AG04449 (cell line): ENCODE data around the gene ALCAM.
"Not testable (repeated sequence)": the region's sequence is repeated elsewhere in the genome, so short reads cannot be mapped to it uniquely, and the experiment has no call there.

Experiments used
- CTCF ChIA-PET: fragments of 350-600 bp; formaldehyde crosslinking; extraction: SDS; loops from one replicate; lab custom pipeline; 2021; ENCODE audit warnings: antibody characterized with exemption; lab: Yijun Ruan, JAX
- POLR2A ChIA-PET: fragments of 400-600, 350-600 bp; formaldehyde crosslinking; extraction: SDS; loops from one replicate; lab custom pipeline; 2020; ENCODE audit warnings: antibody characterized with exemption, inconsistent platforms; lab: Yijun Ruan, JAX
- DNase-seq: peaks from one replicate; pipeline ENCODE4 v3.0.0-alpha.2; 2010; ENCODE audit warnings: low read depth, low spot score
- H3K4me3 ChIP-seq: 2 replicates; pipeline ENCODE4 v1.5.1; 2011; ENCODE audit warnings: low read depth, mild to moderate bottlenecking, control low read depth, low read length
- CTCF ChIP-seq: IDR thresholded peaks from one replicate; pipeline ENCODE4 v1.5.1; 2011; ENCODE audit warnings: mild to moderate bottlenecking, moderate library complexity, low read length, control low read depth, inconsistent platforms; ENCODE audit not compliant: insufficient read depth; ENCODE audit errors: missing control alignments

The ALCAM gene

GRCh38 chr3:105582015-105582414 is 215.3 kb downstream of the ALCAM start:
- ChIA-PET CTCF (no interaction called here), POLR2A (no interaction called here)
- no peak for DNase-seq
- no peak overlapping the region for H3K4me3 ChIP-seq
- TF ChIP-seq CTCF = no peak

- no peak for DNase-seq
- no peak for TF ChIP-seq CTCF
- H3K4me3 ChIP-seq = no peak overlapping the region
- POLR2A ChIA-PET = no interaction called here
- CTCF ChIA-PET = interaction anchor here (1.7 kb wide), 1 partner anchor 10 kb away, joined by 6 read pairs; no protein-coding TSS in a partner anchor
Measured at GRCh38 chr3:105584003-105584790, 217.5 kb downstream of the ALCAM start.

- ChIA-PET CTCF (no interaction called here), POLR2A (no interaction called here)
- TF ChIP-seq CTCF = no peak
- DNase-seq = no peak
- no peak overlapping the region for H3K4me3 ChIP-seq
Measured at GRCh38 chr3:105593315-105593714, 226.6 kb downstream of the ALCAM start.

DNA sequence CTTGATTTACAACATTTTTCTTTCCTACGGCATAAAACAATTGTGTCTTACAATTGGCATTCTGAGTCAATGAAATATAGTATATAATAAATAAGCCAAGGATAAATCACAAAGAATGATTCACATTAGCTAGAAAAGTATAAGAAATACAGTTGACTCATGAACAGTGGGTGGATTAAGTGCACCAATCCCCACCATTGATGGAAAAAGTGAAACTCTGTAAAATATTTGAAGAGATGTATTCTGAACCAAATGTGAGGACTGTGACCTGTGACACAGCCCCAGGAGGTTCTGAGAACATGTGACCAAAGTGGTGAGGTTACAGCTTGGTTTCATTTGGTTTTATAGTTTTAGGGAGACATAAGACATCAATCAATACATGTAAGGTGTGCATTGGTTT is 227.5 kb downstream of the ALCAM start:
- no peak for TF ChIP-seq CTCF
- DNase-seq = no peak
- ChIA-PET CTCF (no interaction called here), POLR2A (no interaction called here)
- no peak overlapping the region for H3K4me3 ChIP-seq

GRCh38 chr3:105598042-105598796 is 231.5 kb downstream of the ALCAM start:
- TF ChIP-seq CTCF = no peak
- DNase-seq = peak; percentile 92
- no peak overlapping the region for H3K4me3 ChIP-seq
- POLR2A ChIA-PET = interaction anchor here (0.8 to 1.3 kb wide), 2 partner anchors 18 to 50 kb away, joined by 3 read pairs; no protein-coding TSS in a partner anchor
- CTCF ChIA-PET = no interaction called here

- no peak for TF ChIP-seq CTCF
- CTCF ChIA-PET = no interaction called here
- POLR2A ChIA-PET = no interaction called here
- no peak overlapping the region for H3K4me3 ChIP-seq
- no peak for DNase-seq
Measured at GRCh38 chr3:105599350-105599749, 232.6 kb downstream of the ALCAM start.

- POLR2A ChIA-PET, DNase-seq, CTCF ChIA-PET, H3K4me3 ChIP-seq: not testable (repeated sequence)
Measured at GRCh38 chr3:105601756-105602155, 235.0 kb downstream of the ALCAM start.

- DNase-seq, H3K4me3 ChIP-seq, CTCF ChIA-PET, POLR2A ChIA-PET: not testable (repeated sequence)
Measured at GRCh38 chr3:105602286-105602685, 235.6 kb downstream of the ALCAM start.

DNA sequence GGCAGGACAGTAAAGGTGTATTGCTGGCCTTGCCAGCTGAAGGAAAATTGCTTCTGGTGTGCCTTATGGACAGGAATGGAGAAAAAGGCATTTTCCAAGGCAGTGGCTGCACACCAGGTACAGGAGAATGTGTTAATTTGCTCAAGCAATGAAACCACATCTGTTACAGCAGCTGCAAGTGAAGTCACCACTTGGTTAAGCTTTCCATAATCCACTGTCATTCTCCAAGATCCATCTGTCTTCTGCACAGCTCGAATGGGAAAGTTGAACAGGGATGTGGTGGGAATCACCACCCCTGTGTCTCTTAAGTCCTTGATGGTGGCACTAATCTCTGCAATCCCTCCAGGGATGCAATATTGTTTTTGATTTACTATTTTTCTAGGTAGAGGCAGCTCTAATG is 236.8 kb downstream of the ALCAM start:
- DNase-seq, CTCF ChIA-PET, POLR2A ChIA-PET, H3K4me3 ChIP-seq: not testable (repeated sequence)
